Spinal cord (tissue), 10 donors: ENCODE data around the gene CCNF. TPM values are rescaled to one million over a fixed set of nuclear protein-coding genes. Genes with fewer than 3 reads are reported as not detected.

Experiments
- DNase-seq, 6 donors: peaks; one replicate each; pipeline versions ENCODE4 v3.0.0 to v3.0.0-alpha.2; 2013 to 2015; ENCODE audit warnings: low spot score in 6 of 6, low read depth in 4 of 6
- H3K27ac ChIP-seq: one replicate; pipeline ENCODE4 v1.5.1; 2013; ENCODE audit warnings: low read depth, low read length, control low read depth
- H3K27me3 ChIP-seq: one replicate; pipeline ENCODE4 v1.6.1; 2013; ENCODE audit warnings: low read length; ENCODE audit not compliant: control insufficient read depth, insufficient read depth
- H3K36me3 ChIP-seq: one replicate; pipeline ENCODE4 v1.6.1; 2013; ENCODE audit warnings: low read length; ENCODE audit not compliant: control insufficient read depth, insufficient read depth
- H3K4me1 ChIP-seq: one replicate; pipeline ENCODE4 v1.6.1; 2013; ENCODE audit warnings: low read length; ENCODE audit not compliant: control insufficient read depth, insufficient read depth
- H3K4me3 ChIP-seq: one replicate; pipeline ENCODE4 v1.5.1; 2013; ENCODE audit warnings: low read depth, low read length, control low read depth
- H3K9me3 ChIP-seq: one replicate; pipeline ENCODE4 v1.6.1; 2013; ENCODE audit warnings: low read length; ENCODE audit not compliant: control insufficient read depth, insufficient read depth
- WGBS: methylation state at CpG from one replicate; pipeline ENCODE4 v1.1.5; 2013; ENCODE audit warnings: missing lambda C conversion rate; ENCODE audit not compliant: insufficient coverage; 5-methylcytosine and 5-hydroxymethylcytosine counted together
- polyA plus RNA-seq, 2 donors: library from polyadenylated mRNA; unstranded; fragments of 120-200 nt; gene quantifications; one replicate each; pipeline ENCODE4 v1.2.1, GENCODE V29; 2013; ENCODE audit not compliant: insufficient read length in 2 of 2
- small RNA-seq: library from RNA; depleted of rRNA; stranded (forward); fragments of <200 nt; gene quantifications from one replicate; pipeline ENCODE3, GENCODE V24; 2014; ENCODE audit warnings: low replicate concordance
- total RNA-seq, 2 donors: library from RNA; depleted of rRNA in 1 of 2; stranded (reverse); fragments of 120-200 nt in 1 of 2; fragments of >200 nt in 1 of 2; gene quantifications; one replicate each; pipeline versions ENCODE4 v1.2.3 to v1.2.4, GENCODE V29; 2013 to 2014
- donor health status: healthy.

Gene CCNF
- total and polyA plus RNA-seq, 4 donors, result 7.6 to 11.6 (median 9.7) TPM

DNA sequence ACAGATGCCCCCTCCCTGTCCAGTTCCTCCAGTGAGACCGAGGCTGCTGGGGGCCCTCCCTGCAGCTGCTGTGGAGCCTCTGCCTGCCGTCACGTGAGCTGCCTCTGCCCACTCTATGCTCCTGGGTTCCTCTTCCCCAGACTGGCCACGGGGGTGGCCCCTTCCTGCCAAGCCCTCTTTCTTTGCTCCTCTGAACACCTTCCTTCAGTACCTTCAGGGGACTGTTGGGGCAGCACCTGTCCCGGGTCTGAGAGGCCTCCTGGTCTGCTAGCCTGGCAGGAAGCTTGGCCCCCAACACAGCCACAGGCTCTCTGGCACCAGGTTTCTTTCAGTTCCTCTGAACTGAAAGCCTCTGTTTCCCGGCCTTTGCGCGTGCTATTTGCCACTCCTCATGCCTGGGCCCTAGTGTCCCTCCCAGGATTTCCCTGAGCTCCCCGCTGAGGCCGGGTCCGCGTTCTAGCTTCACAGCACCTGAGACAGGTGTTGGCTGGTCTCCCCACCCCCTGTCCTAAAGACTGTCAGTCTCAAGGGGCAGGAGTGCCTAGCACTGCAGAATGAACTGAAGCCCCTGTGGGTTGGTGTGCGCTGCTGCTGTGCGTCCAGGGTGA is 77.9 kb downstream of the CCNF start:
- Histone ChIP-seq H3K27me3 (no peaks in the 10 kb centered on the region), H3K4me1 (peaks cover 19% of the 10 kb centered on the region), H3K27ac (no peak overlapping the region), H3K4me3 (no peak overlapping the region), H3K9me3 (no peaks in the 10 kb centered on the region), H3K36me3 (peaks cover 37% of the 10 kb centered on the region)
- 80% methylated on average over 12 of the region's 14 CpGs for WGBS
- DNase-seq, result no peak

DNA sequence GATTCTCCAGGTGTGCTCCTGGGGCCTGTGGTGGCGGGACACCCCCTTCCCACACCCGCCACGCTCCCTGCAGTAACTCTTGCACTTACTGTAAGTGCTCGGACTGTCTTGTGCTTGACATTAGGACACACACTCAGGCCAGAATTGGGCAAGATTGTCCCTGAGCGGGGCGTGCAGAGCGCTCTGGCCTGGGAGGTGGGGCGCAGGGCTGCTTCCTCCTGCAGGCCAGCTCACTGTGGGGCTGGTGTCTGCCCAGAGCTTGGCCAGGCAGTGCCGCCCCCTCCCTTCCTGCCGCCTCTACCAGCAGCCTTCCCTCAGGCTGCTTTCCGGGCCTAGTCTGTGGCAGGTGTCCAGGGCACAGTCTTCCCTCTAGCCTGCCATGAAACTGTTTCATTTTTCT is 78.4 kb downstream of the CCNF start:
- Histone ChIP-seq H3K27ac (no peak overlapping the region), H3K27me3 (no peaks in the 10 kb centered on the region), H3K9me3 (no peaks in the 10 kb centered on the region), H3K4me1 (peaks cover 19% of the 10 kb centered on the region), H3K36me3 (peaks cover 32% of the 10 kb centered on the region), H3K4me3 (no peak overlapping the region)
- DNase-seq, result no peak
- WGBS, result 94% methylated on average over 9 of the region's 11 CpGs

Small RNA genes lying within 50 kb of the gene (small RNA-seq; reads per million reads assigned to genes)
- gene MIR6768, result not detected

Other genes with a start within 250 kb of the CCNF start
- gene CASKIN1, start 232.8 kb upstream of the CCNF start, total RNA-seq, result 10 to 100 TPM; 10.4 to 29.4 TPM
- gene CASKIN1, start 232.8 kb upstream of the CCNF start, polyA plus RNA-seq, result 10 to 100 TPM; 83.0 to 86.2 TPM
- 10 to 100 TPM; 10.6 to 29.2 TPM for gene MLST8, start 224.0 kb upstream of the CCNF start, total RNA-seq
- gene MLST8, start 224.0 kb upstream of the CCNF start, polyA plus RNA-seq, result 10 to 100 TPM; 76.6 to 80.9 TPM
- gene BRICD5, start 218.6 kb upstream of the CCNF start, total RNA-seq, result 10 to 100 TPM in 1 of 2 donors, 1 to 10 TPM in 1; 5.2 to 13.3 TPM
- 10 to 100 TPM; 21.7 to 30.5 TPM for gene BRICD5, start 218.6 kb upstream of the CCNF start, polyA plus RNA-seq
- 10 to 100 TPM; 15.9 to 16.9 TPM for gene PGP, start 214.6 kb upstream of the CCNF start, total RNA-seq
- 10 to 100 TPM; 26.7 to 35.7 TPM for gene PGP, start 214.6 kb upstream of the CCNF start, polyA plus RNA-seq
- 10 to 100 TPM; 18.0 to 29.2 TPM for gene E4F1, start 205.9 kb upstream of the CCNF start, total RNA-seq
- 10 to 100 TPM; 29.7 to 31.9 TPM for gene E4F1, start 205.9 kb upstream of the CCNF start, polyA plus RNA-seq
- 1 to 10 TPM; 1.9 to 2.6 TPM for gene DNASE1L2, start 193.0 kb upstream of the CCNF start, total RNA-seq
- gene DNASE1L2, start 193.0 kb upstream of the CCNF start, polyA plus RNA-seq, result 1 to 10 TPM; 5.2 to 6.1 TPM
- gene ECI1, start 177.9 kb upstream of the CCNF start, total RNA-seq, result 10 to 100 TPM; 18.8 to 52.6 TPM
- gene ECI1, start 177.9 kb upstream of the CCNF start, polyA plus RNA-seq, result 10 to 100 TPM; 55.3 to 58.9 TPM
- 100 to 1,000 TPM in 1 of 2 donors, 10 to 100 TPM in 1; 72.7 to 109 TPM for gene RNPS1, start 161.3 kb upstream of the CCNF start, total RNA-seq
- gene RNPS1, start 161.3 kb upstream of the CCNF start, polyA plus RNA-seq, result 100 to 1,000 TPM; 265 to 285 TPM
- gene ABCA3, start 88.7 kb upstream of the CCNF start, total RNA-seq, result 10 to 100 TPM; 34.3 to 61.0 TPM
- 10 to 100 TPM; 87.9 to 88.5 TPM for gene ABCA3, start 88.7 kb upstream of the CCNF start, polyA plus RNA-seq
- gene TEDC2, start 30.7 kb downstream of the CCNF start, total RNA-seq, result 1 to 10 TPM; 4.4 to 8.0 TPM
- 10 to 100 TPM; 12.0 to 12.1 TPM for gene TEDC2, start 30.7 kb downstream of the CCNF start, polyA plus RNA-seq
- 1 to 10 TPM; 1.6 to 3.0 TPM for gene NTN3, start 41.9 kb downstream of the CCNF start, total RNA-seq
- 1 to 10 TPM; 3.0 to 3.9 TPM for gene NTN3, start 41.9 kb downstream of the CCNF start, polyA plus RNA-seq
- 10 to 100 TPM; 22.2 to 22.8 TPM for gene TBC1D24, start 45.7 kb downstream of the CCNF start, total RNA-seq
- gene TBC1D24, start 45.7 kb downstream of the CCNF start, polyA plus RNA-seq, result 10 to 100 TPM; 48.1 to 64.2 TPM
- gene ATP6V0C, start 84.5 kb downstream of the CCNF start, total RNA-seq, result 10 to 100 TPM; 42.6 to 47.9 TPM
- 100 to 1,000 TPM; 642 to 659 TPM for gene ATP6V0C, start 84.5 kb downstream of the CCNF start, polyA plus RNA-seq
- gene AMDHD2, start 90.9 kb downstream of the CCNF start, total RNA-seq, result 10 to 100 TPM; 15.4 to 38.0 TPM
- gene AMDHD2, start 90.9 kb downstream of the CCNF start, polyA plus RNA-seq, result 10 to 100 TPM; 24.2 to 39.1 TPM
- gene CEMP1, start 102.0 kb downstream of the CCNF start, total RNA-seq, result under 1 TPM; 0.20 to 0.28 TPM
- gene CEMP1, start 102.0 kb downstream of the CCNF start, polyA plus RNA-seq, result 1 to 10 TPM; 6.7 to 8.1 TPM
- 10 to 100 TPM; 31.7 to 37.6 TPM for gene PDPK1, start 108.6 kb downstream of the CCNF start, total RNA-seq
- 10 to 100 TPM; 37.6 to 43.1 TPM for gene PDPK1, start 108.6 kb downstream of the CCNF start, polyA plus RNA-seq